Neutrophil (primary cell): ENCODE results near the gene PRKCH.

Source experiments
- H3K27ac ChIP-seq: fragments of 200-600 bp; sonication (generic); 2 replicates; pipeline ENCODE4 v1.5.1; 2016; ENCODE audit warnings: mild to moderate bottlenecking, moderate library complexity
- H3K27me3 ChIP-seq: fragments of 200-600 bp; sonication (generic); 2 replicates; pipeline ENCODE4 v1.6.0; 2016; ENCODE audit warnings: mild to moderate bottlenecking
- H3K36me3 ChIP-seq: fragments of 200-600 bp; sonication (generic); 2 replicates; pipeline ENCODE4 v1.5.1; 2017
- H3K4me1 ChIP-seq, 2 experiments: fragments of 200-600 bp in 1 of 2; sonication (generic) in 1 of 2; 1 replicate in 1 of 2; 2 replicates in 1 of 2; pipeline versions ENCODE4 v1.5.1 to v1.6.1; 2013 to 2016; ENCODE audit warnings: low read depth in 1 of 2, low read length in 1 of 2, mild to moderate bottlenecking in 1 of 2, moderate library complexity in 1 of 2; ENCODE audit not compliant: control insufficient read depth in 1 of 2, insufficient read depth in 1 of 2
- H3K4me3 ChIP-seq, 2 experiments: fragments of 200-600 bp in 1 of 2; sonication (generic) in 1 of 2; 1 replicate in 1 of 2; 2 replicates in 1 of 2; pipeline ENCODE4 v1.5.1; 2013 to 2016; ENCODE audit warnings: low read depth in 1 of 2, low read length in 1 of 2, mild to moderate bottlenecking in 1 of 2, moderate library complexity in 1 of 2
- H3K9me3 ChIP-seq: fragments of 200-600 bp; sonication (generic); 2 replicates; pipeline ENCODE4 v1.5.1; 2016
- CTCF ChIP-seq: fragments of 200-600 bp; sonication (generic); IDR thresholded peaks from 2 replicates; pipeline ENCODE4 v1.5.1; 2016; ENCODE audit warnings: antibody characterized with exemption

Gene PRKCH

GRCh38 chr14:61573748-61574513 is 252.6 kb downstream of the PRKCH start:
- Histone ChIP-seq H3K4me1 (peaks cover 45 to 49% of the 10 kb centered on the region in 2 experiments), H3K27ac (peak overlapping the region; percentile 18), H3K9me3 (no peaks in the 10 kb centered on the region), H3K36me3 (no peaks in the 10 kb centered on the region), H3K4me3 (no peak overlapping the region), H3K27me3 (no peaks in the 10 kb centered on the region)
- no peak for TF ChIP-seq CTCF

GRCh38 chr14:61574514-61574807 is 253.1 kb downstream of the PRKCH start:
- Histone ChIP-seq H3K9me3 (no peaks in the 10 kb centered on the region), H3K27ac (no peak overlapping the region), H3K36me3 (no peaks in the 10 kb centered on the region), H3K4me3 (no peak overlapping the region), H3K4me1 (peaks cover 40 to 43% of the 10 kb centered on the region in 2 experiments), H3K27me3 (no peaks in the 10 kb centered on the region)
- no peak for TF ChIP-seq CTCF

GRCh38 chr14:61575126-61575525 is 253.7 kb downstream of the PRKCH start:
- no peak for TF ChIP-seq CTCF
- Histone ChIP-seq H3K4me1 (peaks cover 33 to 37% of the 10 kb centered on the region in 2 experiments), H3K4me3 (no peak overlapping the region), H3K9me3 (no peaks in the 10 kb centered on the region), H3K27me3 (no peaks in the 10 kb centered on the region), H3K36me3 (no peaks in the 10 kb centered on the region), H3K27ac (no peak overlapping the region)

- H3K36me3 ChIP-seq = no peaks in the 10 kb centered on the region
- no peak for TF ChIP-seq CTCF
- H3K9me3 ChIP-seq = no peaks in the 10 kb centered on the region
- H3K4me1 ChIP-seq = peaks cover 28 to 31% of the 10 kb centered on the region in 2 experiments
- H3K27ac ChIP-seq = no peak overlapping the region
- no peak overlapping the region for H3K4me3 ChIP-seq
- H3K27me3 ChIP-seq = no peaks in the 10 kb centered on the region
Measured at GRCh38 chr14:61575551-61576150, 254.3 kb downstream of the PRKCH start.

- no peaks in the 10 kb centered on the region for H3K9me3 ChIP-seq
- peaks cover 9 to 13% of the 10 kb centered on the region in 2 experiments for H3K4me1 ChIP-seq
- H3K27ac ChIP-seq = no peak overlapping the region
- H3K27me3 ChIP-seq = no peaks in the 10 kb centered on the region
- no peak overlapping the region for H3K4me3 ChIP-seq
- no peaks in the 10 kb centered on the region for H3K36me3 ChIP-seq
- TF ChIP-seq CTCF = no peak
Measured at GRCh38 chr14:61577506-61577931, 256.1 kb downstream of the PRKCH start.
